ENCODE measurements around the gene FGF14.

FGF14 gene

DNA sequence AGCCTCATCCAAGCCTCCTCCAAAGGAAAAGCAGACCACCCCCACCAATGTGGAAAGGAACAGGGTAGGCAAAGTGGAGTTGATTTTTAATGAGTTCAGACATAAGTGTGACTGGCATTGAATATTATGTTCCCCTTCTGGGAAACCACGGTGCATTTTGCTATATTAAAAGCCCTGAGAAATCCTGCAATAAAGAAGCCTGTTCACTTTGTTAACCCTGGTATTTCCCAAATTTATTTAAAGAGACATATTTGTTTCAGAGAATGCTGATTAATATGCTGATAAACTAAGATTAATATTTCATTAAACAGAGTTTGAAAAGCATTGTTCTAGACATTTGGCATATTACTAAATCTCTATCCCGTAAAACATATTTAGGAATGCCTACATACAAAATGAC lies 151.4 kb downstream of the FGF14 start:
- no peak for DNase-seq (ENCODE audit: low read depth)

DNA sequence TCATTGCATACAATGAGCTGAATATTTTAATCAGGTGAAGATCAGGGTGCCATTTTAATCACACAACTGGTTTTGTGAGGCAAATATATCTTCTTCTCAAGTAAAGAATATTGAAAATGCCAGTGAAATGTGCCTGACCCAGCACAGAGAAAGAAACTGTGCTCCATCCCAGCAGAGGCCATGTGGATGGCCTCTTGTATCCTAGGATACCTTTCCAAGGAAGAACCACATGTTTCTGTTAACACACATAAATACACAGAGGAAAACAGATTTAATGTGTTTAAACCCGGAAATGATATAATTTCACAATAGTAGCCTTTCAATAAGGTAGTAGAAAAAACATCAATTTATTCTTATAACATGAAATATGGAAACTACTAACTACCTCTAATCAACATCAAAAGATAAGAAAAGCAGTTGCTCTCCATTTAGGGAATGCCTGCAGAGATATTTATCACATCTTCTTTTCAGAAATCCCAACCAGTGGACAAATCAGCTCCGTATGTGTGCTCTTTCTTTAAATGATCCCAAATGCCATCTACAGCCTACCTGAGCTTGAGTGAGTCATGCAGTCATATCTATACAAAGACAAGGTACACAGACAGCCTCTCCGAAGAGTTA lies 157.1 kb downstream of the FGF14 start:
- DNase-seq (ENCODE audit: low read depth): no peak

DNA sequence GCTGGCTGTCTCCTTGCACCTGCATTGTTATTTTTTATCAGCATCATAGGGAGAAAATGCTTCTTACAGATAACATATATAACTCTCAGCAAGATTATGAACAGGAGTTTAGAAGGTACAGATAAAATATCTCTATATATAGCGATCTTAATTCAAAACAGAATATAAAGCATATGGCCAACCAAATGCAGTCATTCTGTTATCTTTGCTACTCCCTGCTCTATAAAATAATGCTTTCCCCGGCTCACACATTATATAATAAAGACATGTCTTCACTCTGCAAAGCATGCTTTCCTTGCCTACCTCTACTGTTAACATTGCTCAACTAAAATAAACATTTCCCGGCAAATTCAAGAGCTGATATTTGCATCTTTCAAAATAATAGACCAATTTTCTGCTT lies 161.7 kb downstream of the FGF14 start:
- DNase-seq (ENCODE audit: low read depth): no peak

DNA sequence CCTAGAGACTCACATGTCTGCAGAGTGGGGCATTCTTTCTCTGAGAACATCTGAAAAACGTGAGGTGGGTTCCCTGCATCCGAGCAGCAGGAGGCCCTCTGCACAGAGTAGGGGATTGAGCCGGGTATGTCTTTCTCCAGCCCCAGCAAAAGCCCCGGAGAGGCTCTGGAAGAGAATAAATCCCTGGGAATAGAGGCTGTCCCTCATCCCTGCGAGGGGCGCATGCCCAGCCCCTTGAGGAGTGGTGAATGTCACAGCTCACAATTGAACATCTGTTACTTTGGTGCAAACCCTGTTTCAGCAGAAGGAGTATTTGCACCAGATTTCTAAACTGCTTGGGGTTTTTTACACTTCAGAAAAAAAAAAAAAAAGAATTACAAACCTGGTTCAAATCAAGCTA lies 164.6 kb downstream of the FGF14 start:
- no peak for DNase-seq (ENCODE audit: low read depth)

DNA sequence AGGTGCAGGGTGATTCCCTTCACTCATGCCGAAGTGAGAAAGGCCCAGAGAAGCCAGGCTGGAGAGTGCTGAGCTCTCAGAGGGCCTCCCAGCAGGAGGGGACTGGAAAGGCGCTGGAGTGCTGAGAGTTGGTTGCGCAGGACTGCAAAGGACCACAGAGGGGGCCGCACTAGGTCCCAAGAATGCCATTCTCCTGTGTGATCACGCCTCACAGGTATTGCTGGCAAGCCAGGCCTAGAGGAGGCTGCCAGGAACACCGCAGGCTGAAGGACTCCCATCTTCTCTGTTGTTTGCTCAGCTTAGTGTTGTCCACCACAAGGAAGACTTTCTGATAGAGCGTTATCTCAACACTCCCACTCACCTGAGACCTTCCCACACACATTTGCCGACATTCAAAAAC lies 165.0 kb downstream of the FGF14 start:
- DNase-seq (ENCODE audit: low read depth): no peak

GRCh38 chr13:102236341-102236740 lies 165.5 kb downstream of the FGF14 start:
- no peak for DNase-seq (ENCODE audit: low read depth)

GRCh38 chr13:102235689-102236088 lies 166.2 kb downstream of the FGF14 start:
- no peak for DNase-seq (ENCODE audit: low read depth)

DNA sequence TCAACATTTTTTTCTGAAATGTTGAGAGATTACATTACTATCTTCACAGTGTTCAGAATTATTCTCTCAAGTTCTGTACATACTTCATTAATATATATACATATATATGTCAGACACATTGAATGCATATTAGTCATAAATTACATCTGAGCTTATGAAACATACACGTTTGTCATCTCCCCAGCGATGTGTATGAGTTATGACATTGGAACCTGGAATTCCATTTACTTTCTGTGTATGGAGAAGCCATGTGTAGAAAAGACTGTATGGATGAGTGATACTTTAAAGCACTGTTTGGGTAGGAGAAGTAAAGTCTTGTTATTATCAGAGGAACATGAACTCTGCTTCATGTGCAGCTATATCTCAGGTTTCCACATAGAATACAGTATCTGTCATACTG lies 167.2 kb downstream of the FGF14 start:
- DNase-seq (ENCODE audit: low read depth): no peak

DNA sequence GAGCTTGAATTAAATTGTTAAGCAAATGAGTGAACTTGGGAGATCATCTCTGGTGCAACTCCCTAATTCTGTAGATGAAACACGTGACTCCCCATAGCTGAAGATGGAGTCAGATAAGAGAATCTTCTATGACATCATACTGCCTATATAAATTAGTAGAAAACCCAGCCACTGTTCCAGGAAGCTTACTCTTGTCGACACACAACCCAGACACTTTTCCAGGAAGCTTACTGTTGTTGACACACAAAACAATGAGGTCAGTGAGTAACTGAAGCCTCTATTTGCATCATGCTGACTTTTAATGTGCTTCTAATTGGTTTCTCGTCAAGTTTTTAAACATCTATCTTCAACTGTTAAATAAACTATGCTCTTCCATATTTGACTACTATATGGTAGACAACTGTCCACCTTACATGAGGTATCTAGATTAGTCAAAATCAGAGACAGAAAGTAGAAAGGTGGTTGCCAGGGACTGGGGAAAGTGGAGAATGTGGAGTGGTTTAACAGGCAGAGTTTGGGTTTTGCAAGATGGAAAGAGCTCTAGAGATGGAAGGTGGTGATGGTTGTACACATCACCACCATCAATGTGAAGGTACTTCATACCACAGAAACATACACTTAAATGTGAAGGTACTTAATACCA lies 168.2 kb downstream of the FGF14 start:
- DNase-seq (ENCODE audit: low read depth): no peak

DNA sequence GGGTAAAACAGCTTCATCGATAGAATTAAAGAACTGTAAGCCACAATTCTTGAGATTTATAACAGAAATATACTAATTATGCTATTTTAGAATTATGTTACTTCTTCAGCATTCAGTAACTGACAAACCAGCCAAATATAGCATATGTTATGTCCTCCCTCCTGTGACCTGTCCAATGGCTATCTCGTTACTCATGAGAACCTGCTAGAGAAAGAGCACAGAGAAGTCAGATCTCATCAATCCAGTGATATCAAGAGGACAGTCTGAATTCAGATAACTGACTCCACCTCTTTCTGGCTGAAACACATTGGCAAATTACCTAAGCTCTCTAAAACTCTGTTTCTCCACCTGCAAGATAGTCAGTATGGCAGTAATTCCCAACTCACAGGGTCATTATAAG lies 170.4 kb downstream of the FGF14 start:
- DNase-seq (ENCODE audit: low read depth): no peak

DNA sequence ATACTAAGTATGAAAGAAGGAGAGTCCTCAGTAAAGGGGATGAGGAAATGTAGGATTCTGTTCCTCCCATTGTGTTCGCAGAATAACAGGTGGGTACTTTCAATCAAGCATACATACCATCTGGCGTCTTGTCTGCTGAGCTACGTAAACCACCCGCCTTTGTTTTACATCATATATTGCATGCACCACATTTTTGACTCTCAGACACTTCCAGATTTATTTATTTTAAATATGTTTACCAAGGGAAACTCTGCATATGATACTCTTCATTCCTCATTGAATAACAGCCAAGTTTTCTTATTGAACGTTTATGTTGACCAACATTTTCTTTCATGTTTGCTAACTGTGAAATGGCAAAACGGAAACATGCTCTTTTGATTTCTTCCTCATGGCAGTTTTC lies 174.1 kb downstream of the FGF14 start:
- DNase-seq (ENCODE audit: low read depth): no peak

GRCh38 chr13:102226591-102226990 lies 175.3 kb downstream of the FGF14 start:
- DNase-seq (ENCODE audit: low read depth): no peak

- no peak for DNase-seq (ENCODE audit: low read depth)
Observed at GRCh38 chr13:102225892-102226291, 176.0 kb downstream of the FGF14 start.

GRCh38 chr13:102220681-102221228 lies 181.1 kb downstream of the FGF14 start:
- DNase-seq (ENCODE audit: low read depth): no peak

DNA sequence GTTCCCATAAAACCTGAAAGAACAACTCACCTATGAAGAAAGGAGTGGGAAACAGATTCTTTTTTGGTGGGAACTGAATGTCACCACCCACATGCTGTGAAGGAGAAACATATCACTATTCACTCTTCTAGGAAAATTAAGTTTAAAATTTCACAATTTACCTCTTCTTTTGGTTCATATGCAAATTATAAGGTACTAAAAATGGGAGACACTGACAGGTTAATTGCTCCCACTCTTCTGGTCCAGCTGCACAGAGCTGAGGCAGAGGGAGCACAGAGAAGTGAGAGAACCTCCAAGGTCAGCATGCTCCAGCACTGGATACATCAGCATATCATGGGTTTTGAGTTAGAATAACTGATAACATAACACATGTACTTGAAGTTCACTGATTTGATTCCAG lies 186.9 kb downstream of the FGF14 start:
- DNase-seq (ENCODE audit: low read depth): no peak

- DNase-seq (ENCODE audit: low read depth): no peak
Observed at GRCh38 chr13:102212729-102213128, 189.1 kb downstream of the FGF14 start.

DNA sequence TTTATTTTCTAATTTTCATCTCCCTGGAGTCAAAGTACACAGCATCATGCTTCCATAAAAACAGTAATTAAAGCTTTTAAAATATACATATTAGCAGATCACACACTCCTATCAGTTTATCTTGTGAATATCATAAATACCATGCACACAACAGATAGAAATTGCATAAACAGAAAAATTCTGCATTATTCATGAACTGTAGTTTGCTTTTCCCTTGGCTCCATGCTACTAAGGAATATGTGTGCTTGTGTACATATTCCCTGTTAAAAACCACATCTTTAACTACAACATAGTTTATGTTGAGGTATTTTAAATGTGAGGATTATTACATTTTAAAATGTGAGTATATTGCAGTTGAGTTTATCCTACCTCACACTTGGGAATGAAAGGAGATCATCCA lies 193.5 kb downstream of the FGF14 start:
- DNase-seq (ENCODE audit: low read depth): no peak

DNA sequence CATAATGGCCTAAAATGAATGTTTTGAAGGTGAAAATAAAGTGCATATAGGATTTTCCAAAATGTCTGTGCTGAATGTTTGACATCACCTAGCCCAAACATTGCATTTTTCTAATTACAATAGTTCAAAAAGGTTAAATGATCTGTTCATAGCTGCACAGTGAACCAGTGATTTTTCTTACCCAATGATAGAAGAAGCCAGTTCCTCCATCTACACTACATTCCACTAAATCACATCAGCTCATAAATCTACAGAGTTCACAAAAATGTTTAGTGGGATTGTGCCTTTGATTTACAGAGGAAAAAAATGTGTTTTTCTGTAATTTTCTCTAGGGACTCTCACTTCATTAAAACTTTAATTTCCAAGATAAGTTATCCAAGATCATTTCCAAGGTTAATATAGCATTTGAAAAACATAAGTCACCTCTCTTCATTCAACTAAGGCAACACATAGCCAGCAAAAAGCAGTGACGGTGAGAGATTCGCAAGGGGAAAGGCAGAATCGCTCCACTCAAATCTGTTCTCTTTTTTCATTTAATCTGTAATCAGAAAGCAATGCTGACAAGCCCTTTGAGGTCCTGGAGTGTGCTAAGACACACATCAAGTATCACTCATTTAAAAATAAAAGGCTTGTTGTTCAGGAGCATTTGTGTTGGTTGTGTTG lies 194.0 kb downstream of the FGF14 start:
- DNase-seq (ENCODE audit: low read depth): no peak

- no peak for DNase-seq (ENCODE audit: low read depth)
Observed at GRCh38 chr13:102203718-102204117, 198.1 kb downstream of the FGF14 start.

DNA sequence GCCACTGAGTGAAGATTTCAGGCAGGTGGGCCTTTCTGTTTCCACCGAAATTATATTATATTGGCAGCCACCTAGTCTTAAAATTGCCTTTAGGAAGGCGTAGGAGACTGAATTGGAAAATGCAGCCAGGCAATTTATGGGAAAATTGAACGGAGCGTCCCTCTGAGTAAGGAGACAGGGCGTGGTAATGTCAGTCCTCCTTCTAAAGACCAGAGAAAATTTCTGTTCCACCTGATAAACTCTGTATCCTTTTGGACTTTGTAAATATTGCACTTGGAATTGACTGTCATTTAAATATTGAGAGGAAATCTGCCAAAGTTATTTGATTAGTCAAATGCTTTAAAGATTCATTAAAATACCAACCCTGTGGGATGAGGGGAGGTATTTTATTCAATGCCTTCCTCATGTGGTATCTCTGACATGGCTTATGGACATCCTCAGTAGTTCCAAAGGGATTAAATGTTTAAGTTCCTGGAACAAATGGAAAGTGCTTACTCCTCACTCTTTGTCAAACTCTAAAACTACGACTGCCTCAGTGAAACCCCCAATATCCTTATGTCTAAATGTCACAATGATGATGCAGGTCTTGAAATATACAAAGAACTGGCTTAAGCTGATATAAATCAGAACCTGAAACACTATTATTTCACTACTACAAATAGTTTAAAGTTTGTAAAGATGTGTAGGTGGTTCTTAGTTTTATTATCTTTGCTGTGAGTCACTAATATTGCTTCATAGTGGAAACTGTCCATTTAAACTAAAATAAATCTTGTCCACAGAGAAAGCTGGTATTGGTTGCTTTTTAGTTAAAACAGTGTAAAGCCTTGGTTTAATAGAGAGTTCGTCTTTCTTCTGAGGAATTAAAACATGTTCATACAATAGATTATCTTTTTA lies 203.2 kb downstream of the FGF14 start:
- no peak for DNase-seq (ENCODE audit: low read depth)

GRCh38 chr13:102197193-102197592 lies 204.7 kb downstream of the FGF14 start:
- DNase-seq (ENCODE audit: low read depth): no peak

All from activated T-cell treated with anti-CD3 and anti-CD28 coated beads for 1 hour (primary cell).